Activated T-cell treated with anti-CD3 and anti-CD28 coated beads, Interleukin-2, amount 50 U/mL, for 72 hours (primary cell): ENCODE data around the gene PWWP2B. TPM values are rescaled to one million over a fixed set of nuclear protein-coding genes. Genes with fewer than 3 reads are reported as not detected.
"Not testable (repeated sequence)": the region's sequence is repeated elsewhere in the genome, so short reads cannot be mapped to it uniquely, and the experiment has no call there.

Experiments
- ATAC-seq, 2 donors: fragments of 150-1000 bp; cut with Tn5 transposase; replicated peaks in 1 of 2; 2 replicates each; pipeline ENCODE4 v1.10.0; 2021; ENCODE audit warnings: moderate library complexity in 2 of 2, mild to moderate bottlenecking in 1 of 2
- DNase-seq, 2 donors: peaks; one replicate each; pipeline ENCODE4 v3.0.0; 2021 to 2022; ENCODE audit warnings: mixed read lengths in 1 of 2
- H3K27ac Mint-ChIP-seq: one replicate; pipeline ENCODE4 v1.8.0; 2022; ENCODE audit warnings: mild to moderate bottlenecking, moderate library complexity, mixed read lengths
- H3K27me3 Mint-ChIP-seq: one replicate; pipeline ENCODE4 v1.8.0; 2022; ENCODE audit warnings: low read depth, mixed read lengths
- H3K36me3 Mint-ChIP-seq, 2 donors: one replicate each; pipeline ENCODE4 v1.8.0; 2022; ENCODE audit warnings: mixed read lengths in 2 of 2, mild to moderate bottlenecking in 1 of 2; ENCODE audit not compliant: insufficient read depth in 2 of 2
- H3K4me1 Mint-ChIP-seq: one replicate; pipeline ENCODE4 v1.8.0; 2022; ENCODE audit warnings: low read depth, mixed read lengths
- H3K4me3 Mint-ChIP-seq, 2 donors: one replicate each; pipeline ENCODE4 v1.8.0; 2022; ENCODE audit warnings: mild to moderate bottlenecking in 2 of 2, mixed read lengths in 2 of 2, moderate library complexity in 2 of 2
- H3K9me3 Mint-ChIP-seq, 2 donors: one replicate each; pipeline ENCODE4 v1.8.0; 2022; ENCODE audit warnings: mixed read lengths in 2 of 2
- total RNA-seq, 2 donors: library from RNA; stranded (reverse); gene quantifications; one replicate each; pipeline ENCODE4 v1.2.3, GENCODE V29; 2022

PWWP2B gene
- total RNA-seq, 2 donors from 2014 or later = 3.1 to 5.2 TPM

GRCh38 chr10:132377326-132377725 lies 19.7 kb upstream of the PWWP2B start:
- Mint-ChIP-seq H3K27me3 (no peaks in the 10 kb centered on the region), H3K36me3 (no peaks in the 10 kb centered on the region), H3K4me1 (no peaks in the 10 kb centered on the region), H3K27ac (no peak overlapping the region), H3K4me3 (no peak overlapping the region), H3K9me3 (no peaks in the 10 kb centered on the region)
- ATAC-seq (no peak), DNase-seq (no peak)

- H3K36me3 Mint-ChIP-seq, H3K27me3 Mint-ChIP-seq, ATAC-seq, H3K9me3 Mint-ChIP-seq, H3K4me3 Mint-ChIP-seq, H3K4me1 Mint-ChIP-seq, H3K27ac Mint-ChIP-seq, DNase-seq: not testable (repeated sequence)
Measured at GRCh38 chr10:132379026-132379425, 18.0 kb upstream of the PWWP2B start.

- not testable (repeated sequence) for H3K9me3 Mint-ChIP-seq, H3K36me3 Mint-ChIP-seq, ATAC-seq, H3K4me1 Mint-ChIP-seq, H3K4me3 Mint-ChIP-seq, DNase-seq, H3K27ac Mint-ChIP-seq, H3K27me3 Mint-ChIP-seq
Measured at GRCh38 chr10:132380986-132381385, 16.0 kb upstream of the PWWP2B start.

GRCh38 chr10:132381741-132382140 lies 15.3 kb upstream of the PWWP2B start:
- DNase-seq = no peak
- Mint-ChIP-seq H3K27ac (no peak overlapping the region), H3K36me3 (no peaks in the 10 kb centered on the region), H3K4me1 (no peaks in the 10 kb centered on the region), H3K4me3 (no peak overlapping the region), H3K9me3 (no peaks in the 10 kb centered on the region), H3K27me3 (no peaks in the 10 kb centered on the region)
- no peak for ATAC-seq

- Mint-ChIP-seq H3K9me3 (no peaks in the 10 kb centered on the region), H3K4me1 (peaks cover under 1% of the 10 kb centered on the region), H3K4me3 (no peak overlapping the region), H3K27me3 (no peaks in the 10 kb centered on the region), H3K36me3 (no peaks in the 10 kb centered on the region), H3K27ac (no peak overlapping the region)
- ATAC-seq = peak; percentile 34 to 58
- no peak for DNase-seq
Measured at GRCh38 chr10:132382231-132382922, 14.6 kb upstream of the PWWP2B start.

- no peaks in the 10 kb centered on the region for H3K9me3 Mint-ChIP-seq
- peaks cover 6% of the 10 kb centered on the region for H3K4me1 Mint-ChIP-seq
- H3K27ac Mint-ChIP-seq = no peak overlapping the region
- DNase-seq (no peak), ATAC-seq (no peak)
- no peaks in the 10 kb centered on the region for H3K27me3 Mint-ChIP-seq
- no peaks in the 10 kb centered on the region for H3K36me3 Mint-ChIP-seq
- no peak overlapping the region for H3K4me3 Mint-ChIP-seq
Measured at GRCh38 chr10:132383101-132383500, 13.9 kb upstream of the PWWP2B start.

- ATAC-seq = no peak
- H3K4me1 Mint-ChIP-seq = peaks cover 6% of the 10 kb centered on the region
- H3K9me3 Mint-ChIP-seq = no peaks in the 10 kb centered on the region
- no peaks in the 10 kb centered on the region for H3K36me3 Mint-ChIP-seq
- DNase-seq = no peak
- no peak overlapping the region for H3K27ac Mint-ChIP-seq
- H3K27me3 Mint-ChIP-seq = no peaks in the 10 kb centered on the region
- H3K4me3 Mint-ChIP-seq = no peak overlapping the region
Measured at GRCh38 chr10:132383751-132384196, 13.2 kb upstream of the PWWP2B start.

- Mint-ChIP-seq H3K27me3 (no peaks in the 10 kb centered on the region), H3K27ac (no peak overlapping the region), H3K4me3 (no peak overlapping the region), H3K9me3 (no peaks in the 10 kb centered on the region), H3K4me1 (peaks cover 6% of the 10 kb centered on the region), H3K36me3 (no peaks in the 10 kb centered on the region)
- DNase-seq (no peak), ATAC-seq (no peak)
Measured at GRCh38 chr10:132384618-132385388, 12.2 kb upstream of the PWWP2B start.

GRCh38 chr10:132385389-132385667 lies 11.7 kb upstream of the PWWP2B start:
- Mint-ChIP-seq H3K27me3 (no peaks in the 10 kb centered on the region), H3K27ac (no peak overlapping the region), H3K4me1 (peaks cover 6% of the 10 kb centered on the region), H3K36me3 (no peaks in the 10 kb centered on the region), H3K9me3 (no peaks in the 10 kb centered on the region), H3K4me3 (no peak overlapping the region)
- no peak for ATAC-seq
- no peak for DNase-seq

- ATAC-seq (no peak), DNase-seq (no peak)
- Mint-ChIP-seq H3K27ac (peak overlapping the region; percentile 14), H3K4me1 (peaks cover 6% of the 10 kb centered on the region), H3K27me3 (no peaks in the 10 kb centered on the region), H3K36me3 (no peaks in the 10 kb centered on the region), H3K9me3 (no peaks in the 10 kb centered on the region), H3K4me3 (no peak overlapping the region)
Measured at GRCh38 chr10:132385721-132386418, 11.1 kb upstream of the PWWP2B start.

GRCh38 chr10:132386419-132386831 lies 10.6 kb upstream of the PWWP2B start:
- no peak for DNase-seq
- Mint-ChIP-seq H3K4me1 (peaks cover 6% of the 10 kb centered on the region), H3K27ac (peak overlapping the region; percentile 47), H3K4me3 (no peak overlapping the region), H3K9me3 (no peaks in the 10 kb centered on the region), H3K27me3 (no peaks in the 10 kb centered on the region), H3K36me3 (no peaks in the 10 kb centered on the region)
- ATAC-seq = no peak

GRCh38 chr10:132386896-132387295 lies 10.1 kb upstream of the PWWP2B start:
- H3K27me3 Mint-ChIP-seq, ATAC-seq, H3K4me1 Mint-ChIP-seq, DNase-seq, H3K9me3 Mint-ChIP-seq, H3K36me3 Mint-ChIP-seq, H3K4me3 Mint-ChIP-seq: not testable (repeated sequence)
- peak overlapping the region; percentile 47 for H3K27ac Mint-ChIP-seq

- Mint-ChIP-seq H3K27me3 (no peaks in the 10 kb centered on the region), H3K36me3 (no peaks in the 10 kb centered on the region), H3K9me3 (peaks cover 4 to 8% of the 10 kb centered on the region in 2 donors), H3K4me1 (peaks cover 6% of the 10 kb centered on the region), H3K4me3 (peak overlapping the region in 1 of 2 donors; percentile 36), H3K27ac (peak overlapping the region; percentile 64)
- ATAC-seq (peak; percentile 65 to 67), DNase-seq (peak; percentile 78 to 82)
Measured at GRCh38 chr10:132387764-132388210, 9.2 kb upstream of the PWWP2B start.
